ENCODE measurements around the gene ADCY10.

DNA sequence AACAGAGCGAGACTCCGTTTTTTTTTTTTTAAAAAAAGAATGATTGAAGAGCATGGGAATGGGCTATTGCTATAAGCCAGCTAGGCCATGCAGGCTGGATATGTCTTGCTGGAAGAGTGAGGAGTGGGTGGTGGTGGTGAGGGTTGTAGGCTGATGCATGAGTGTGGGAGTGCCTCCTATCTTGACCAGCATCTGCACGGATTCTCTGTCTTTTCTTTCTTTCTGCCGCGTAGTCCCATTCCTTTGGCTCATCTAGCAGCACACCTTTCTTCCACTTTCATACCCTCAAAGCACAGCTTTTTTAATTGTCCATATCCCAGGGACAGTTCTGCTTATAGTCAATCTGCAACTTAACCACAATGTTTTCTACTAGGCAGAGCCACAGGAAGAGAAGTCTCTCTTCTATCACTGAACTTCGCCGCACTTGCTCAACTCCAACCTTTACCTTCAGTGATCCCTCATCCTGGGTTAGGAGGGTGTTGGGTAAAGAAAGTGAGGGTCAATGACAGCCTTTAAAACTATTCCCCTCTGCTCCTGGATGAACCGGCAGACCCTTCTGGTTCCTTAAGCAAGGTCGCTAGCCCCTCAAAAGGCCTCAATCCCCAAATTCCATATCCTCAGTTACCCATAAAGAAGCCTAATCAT is 15.2 kb downstream of the ADCY10 start:
- TF ChIP-seq CTCF (IDR thresholded peaks at IDR 0.05 in 4 of 5, conservative IDR thresholded peaks at IDR 0.05 in 1 of 5) (no peak), POLR2A (IDR thresholded peaks at IDR 0.05) (no peak)

Data from gastrocnemius medialis (tissue), 4 donors.